Left forelimb (tissue), 1 donor: Measurements from ENCODE around the gene TGFB2.

Experiments
- DNase-seq: peaks from one replicate; pipeline ENCODE4 v3.0.0-alpha.2; 2018; ENCODE audit warnings: low spot score

Gene TGFB2

GRCh38 chr1:218488986-218489385 is 143.8 kb downstream of the TGFB2 start:
- DNase-seq, result no peak

- DNase-seq, result no peak
Measured at GRCh38 chr1:218490406-218490922, 145.3 kb downstream of the TGFB2 start.

DNA sequence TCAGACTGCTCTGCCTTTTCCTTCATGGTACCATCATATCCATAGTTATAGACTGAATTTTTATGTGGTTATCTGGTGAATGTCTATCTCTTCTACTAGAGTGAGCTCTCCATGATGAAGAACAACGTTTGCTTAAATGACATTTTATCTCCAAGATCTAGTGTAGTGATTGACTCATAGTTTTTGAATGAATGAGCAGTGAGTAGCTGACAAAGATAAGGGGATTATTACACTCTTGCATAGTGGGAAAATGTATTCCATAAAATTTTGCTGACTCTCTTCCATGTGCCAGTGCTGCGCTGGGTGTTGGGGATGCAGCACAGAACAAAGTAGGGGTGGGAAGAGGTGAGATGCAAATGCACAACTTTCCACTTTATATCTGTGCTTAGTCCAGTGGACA is 147.7 kb downstream of the TGFB2 start:
- DNase-seq, result no peak

DNA sequence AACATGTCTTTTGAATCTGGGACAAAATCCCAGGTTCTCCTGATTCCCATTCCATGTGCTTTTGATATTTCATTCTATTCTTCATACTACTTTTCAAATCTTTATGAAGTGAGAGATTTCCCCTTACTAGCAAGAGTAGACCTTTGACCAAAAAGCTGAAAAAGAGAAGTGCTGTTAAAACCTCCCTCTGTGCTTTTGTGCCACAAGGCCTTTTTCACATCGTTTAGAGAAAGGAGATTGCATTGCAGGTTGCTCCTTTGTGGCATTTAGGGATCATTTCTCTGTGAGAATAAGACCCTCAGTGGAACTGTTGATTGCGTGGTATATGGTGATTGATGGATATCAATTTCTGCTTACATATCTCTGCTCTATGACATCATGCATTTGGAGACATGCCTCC is 148.8 kb downstream of the TGFB2 start:
- DNase-seq, result no peak
